ENCODE measurements around the gene RUNX1. TPM values are rescaled to one million over a fixed set of nuclear protein-coding genes. Genes with fewer than 3 reads are reported as not detected.

Gene RUNX1
- total RNA-seq, 2 donors from 2014 or later, result 4.9 to 12.5 TPM

GRCh38 chr21:34825948-34826548 is 223.1 kb downstream of the RUNX1 start:
- WGBS, 2 donors, result 81 to 87% methylated on average over 3 of the region's 3 CpGs
- H3K4me1 ChIP-seq, result no peaks in the 10 kb centered on the region
- ATAC-seq, result no peak
- H3K4me3 ChIP-seq, result no peak overlapping the region
- no peak for TF ChIP-seq POLR2A (IDR thresholded peaks at IDR 0.05)
- TF ChIP-seq CTCF (IDR thresholded peaks at IDR 0.05), result no peak
- no peaks in the 10 kb centered on the region for H3K9me3 ChIP-seq
- no peaks in the 10 kb centered on the region for H3K27me3 ChIP-seq
- H3K27ac ChIP-seq, result no peak overlapping the region
- intact Hi-C loops (cut with DNase I), result no loop called here
- H3K36me3 ChIP-seq (replicated peaks in 1 of 2; ENCODE audit: insufficient read depth in 1 of 2, low read depth in 2 of 2), result no peaks in the 10 kb centered on the region
- no peak for DNase-seq

- no peak overlapping the region for H3K4me3 ChIP-seq
- H3K27ac ChIP-seq, result no peak overlapping the region
- ATAC-seq, result no peak
- H3K36me3 ChIP-seq (replicated peaks in 1 of 2; ENCODE audit: insufficient read depth in 1 of 2, low read depth in 2 of 2), result no peaks in the 10 kb centered on the region
- H3K9me3 ChIP-seq, result no peaks in the 10 kb centered on the region
- no peak for DNase-seq
- no peaks in the 10 kb centered on the region for H3K4me1 ChIP-seq
- H3K27me3 ChIP-seq, result no peaks in the 10 kb centered on the region
- TF ChIP-seq POLR2A (IDR thresholded peaks at IDR 0.05) (no peak), CTCF (IDR thresholded peaks at IDR 0.05) (no peak)
- 87 to 92% methylated on average over 3 of the region's 3 CpGs for WGBS, 2 donors
- intact Hi-C loops (cut with DNase I), result no loop called here
Measured at GRCh38 chr21:34825101-34825500, 224.0 kb downstream of the RUNX1 start.

GRCh38 chr21:34824314-34824713 is 224.8 kb downstream of the RUNX1 start:
- Histone ChIP-seq H3K36me3 (replicated peaks in 1 of 2; ENCODE audit: insufficient read depth in 1 of 2, low read depth in 2 of 2) (no peaks in the 10 kb centered on the region), H3K27ac (no peak overlapping the region), H3K27me3 (no peaks in the 10 kb centered on the region), H3K4me3 (no peak overlapping the region), H3K4me1 (no peaks in the 10 kb centered on the region), H3K9me3 (no peaks in the 10 kb centered on the region)
- no peak for TF ChIP-seq CTCF (IDR thresholded peaks at IDR 0.05)
- no peak for TF ChIP-seq POLR2A (IDR thresholded peaks at IDR 0.05)
- no peak for DNase-seq
- ATAC-seq, result no peak
- intact Hi-C loops (cut with DNase I), result no loop called here
- WGBS, 2 donors, result 73 to 76% methylated on average over 1 of the region's 1 CpG

- DNase-seq, result no peak
- TF ChIP-seq CTCF (IDR thresholded peaks at IDR 0.05), result no peak
- Histone ChIP-seq H3K36me3 (replicated peaks in 1 of 2; ENCODE audit: insufficient read depth in 1 of 2, low read depth in 2 of 2) (no peaks in the 10 kb centered on the region), H3K9me3 (no peaks in the 10 kb centered on the region), H3K27me3 (no peaks in the 10 kb centered on the region), H3K27ac (no peak overlapping the region), H3K4me1 (peaks cover 11% of the 10 kb centered on the region), H3K4me3 (no peak overlapping the region)
- ATAC-seq, result no peak
- intact Hi-C loops (cut with DNase I), result no loop called here
- WGBS, 2 donors, result 94 to 97% methylated on average over 4 to 6 of the region's 6 CpGs
Measured at GRCh38 chr21:34822942-34823341, 226.2 kb downstream of the RUNX1 start.

GRCh38 chr21:34822168-34822567 is 226.9 kb downstream of the RUNX1 start:
- 58 to 61% methylated on average over 5 of the region's 5 CpGs for WGBS, 2 donors
- Histone ChIP-seq H3K4me3 (no peak overlapping the region), H3K27ac (no peak overlapping the region), H3K9me3 (no peaks in the 10 kb centered on the region), H3K36me3 (replicated peaks in 1 of 2; ENCODE audit: insufficient read depth in 1 of 2, low read depth in 2 of 2) (no peaks in the 10 kb centered on the region), H3K4me1 (peaks cover 14% of the 10 kb centered on the region), H3K27me3 (no peaks in the 10 kb centered on the region)
- ATAC-seq (no peak), DNase-seq (no peak)
- TF ChIP-seq CTCF (IDR thresholded peaks at IDR 0.05) (no peak), POLR2A (IDR thresholded peaks at IDR 0.05) (no peak)
- intact Hi-C loops (cut with DNase I), result no loop called here
